Measurements from ENCODE around the gene DNAJC6. TPM values are rescaled to one million over a fixed set of nuclear protein-coding genes. Genes with fewer than 3 reads are reported as not detected.

Gene DNAJC6
- total RNA-seq, 4 donors from 2014 or later = 0.10 to 0.75 (median 0.36) TPM; not detected in 1

DNA sequence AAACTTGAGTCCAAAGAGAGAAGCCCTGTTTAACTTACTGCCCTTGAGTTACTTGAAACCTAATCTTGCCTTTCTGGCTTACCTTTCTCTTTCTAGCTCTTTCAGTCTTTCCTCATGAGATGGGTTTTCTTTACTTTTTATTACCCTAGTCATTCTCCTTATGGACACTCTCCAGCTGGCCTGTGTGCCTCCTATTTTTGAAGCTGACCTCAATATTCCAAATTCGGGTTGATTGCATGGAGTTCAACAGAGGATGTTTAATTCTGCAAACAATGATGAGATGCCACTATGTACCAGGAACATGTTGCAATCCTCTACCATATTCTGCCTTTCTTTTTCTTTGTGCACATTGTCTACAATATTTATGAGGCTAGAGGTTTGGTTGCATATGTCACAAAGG lies 20.7 kb downstream of the DNAJC6 start:
- no peaks in the 10 kb centered on the region for H3K27me3 ChIP-seq
- no peaks in the 10 kb centered on the region for H3K4me1 ChIP-seq
- ATAC-seq (no peak), DNase-seq (no peak)
- H3K9me3 ChIP-seq = no peaks in the 10 kb centered on the region
- TF ChIP-seq POLR2A (IDR thresholded peaks at IDR 0.05) = no peak
- TF ChIP-seq, protein P1, sequence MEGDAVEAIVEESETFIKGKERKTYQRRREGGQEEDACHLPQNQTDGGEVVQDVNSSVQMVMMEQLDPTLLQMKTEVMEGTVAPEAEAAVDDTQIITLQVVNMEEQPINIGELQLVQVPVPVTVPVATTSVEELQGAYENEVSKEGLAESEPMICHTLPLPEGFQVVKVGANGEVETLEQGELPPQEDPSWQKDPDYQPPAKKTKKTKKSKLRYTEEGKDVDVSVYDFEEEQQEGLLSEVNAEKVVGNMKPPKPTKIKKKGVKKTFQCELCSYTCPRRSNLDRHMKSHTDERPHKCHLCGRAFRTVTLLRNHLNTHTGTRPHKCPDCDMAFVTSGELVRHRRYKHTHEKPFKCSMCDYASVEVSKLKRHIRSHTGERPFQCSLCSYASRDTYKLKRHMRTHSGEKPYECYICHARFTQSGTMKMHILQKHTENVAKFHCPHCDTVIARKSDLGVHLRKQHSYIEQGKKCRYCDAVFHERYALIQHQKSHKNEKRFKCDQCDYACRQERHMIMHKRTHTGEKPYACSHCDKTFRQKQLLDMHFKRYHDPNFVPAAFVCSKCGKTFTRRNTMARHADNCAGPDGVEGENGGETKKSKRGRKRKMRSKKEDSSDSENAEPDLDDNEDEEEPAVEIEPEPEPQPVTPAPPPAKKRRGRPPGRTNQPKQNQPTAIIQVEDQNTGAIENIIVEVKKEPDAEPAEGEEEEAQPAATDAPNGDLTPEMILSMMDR (IDR thresholded peaks at IDR 0.05 in 4 of 5, conservative IDR thresholded peaks at IDR 0.05 in 1 of 5) = no peak
- H3K36me3 ChIP-seq = no peaks in the 10 kb centered on the region
- in situ Hi-C loops (cut with MboI; ENCODE audit: low sequenced_read_pairs in 4 of 4) (no loop called here), intact Hi-C loops (cut with DNase I; ENCODE audit: low total_unique reads) (no loop called here)
- H3K27ac ChIP-seq = no peak overlapping the region
- no peak overlapping the region for H3K4me3 ChIP-seq

DNA sequence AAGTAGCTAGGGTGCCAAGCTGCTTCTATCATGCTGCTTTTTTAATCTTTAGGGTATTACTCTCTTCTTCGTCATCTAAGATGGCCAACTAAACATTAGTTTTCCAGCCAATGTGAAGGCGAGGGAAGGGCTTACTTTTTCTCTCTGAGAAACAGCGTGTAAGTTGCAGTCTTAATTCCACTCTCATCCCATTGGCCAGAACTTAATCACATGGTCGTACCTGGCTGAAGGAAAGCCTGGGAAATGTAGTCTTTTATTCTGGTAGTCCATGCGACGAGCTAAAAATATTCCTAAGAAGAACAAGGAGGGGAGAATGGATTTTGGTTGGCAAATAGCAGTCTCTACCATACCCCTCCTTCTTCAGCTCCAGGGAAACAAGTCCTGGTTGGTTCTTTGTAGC lies 21.5 kb downstream of the DNAJC6 start:
- ATAC-seq (no peak), DNase-seq (no peak)
- intact Hi-C loops (cut with DNase I; ENCODE audit: low total_unique reads) (no loop called here), in situ Hi-C loops (cut with MboI; ENCODE audit: low sequenced_read_pairs in 4 of 4) (no loop called here)
- Histone ChIP-seq H3K4me3 (no peak overlapping the region), H3K27ac (no peak overlapping the region), H3K36me3 (no peaks in the 10 kb centered on the region), H3K27me3 (no peaks in the 10 kb centered on the region), H3K4me1 (no peaks in the 10 kb centered on the region), H3K9me3 (no peaks in the 10 kb centered on the region)
- no peak for TF ChIP-seq POLR2A (IDR thresholded peaks at IDR 0.05)
- TF ChIP-seq, protein P1 (IDR thresholded peaks at IDR 0.05 in 4 of 5, conservative IDR thresholded peaks at IDR 0.05 in 1 of 5) = no peak

DNA sequence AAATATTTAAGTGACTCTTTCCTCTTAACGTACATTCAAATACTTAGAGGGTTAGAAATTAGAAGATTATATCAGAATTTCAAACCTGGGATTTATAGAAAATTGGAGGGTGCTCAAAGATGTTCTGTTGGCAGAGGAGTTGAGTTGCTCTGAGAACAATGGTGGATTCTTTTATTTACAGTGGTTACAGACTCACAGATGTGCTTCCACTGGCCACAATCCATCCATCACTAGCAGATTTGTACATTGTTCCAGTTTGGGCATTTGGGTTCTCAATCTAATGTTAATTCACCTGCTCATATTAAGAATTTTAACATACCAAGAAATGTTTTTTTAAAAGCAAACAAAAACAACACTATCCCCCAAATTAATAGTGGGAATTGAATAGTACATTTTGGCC lies 23.5 kb downstream of the DNAJC6 start:
- no peaks in the 10 kb centered on the region for H3K4me1 ChIP-seq
- intact Hi-C loops (cut with DNase I; ENCODE audit: low total_unique reads) (no loop called here), in situ Hi-C loops (cut with MboI; ENCODE audit: low sequenced_read_pairs in 4 of 4) (no loop called here)
- H3K27me3 ChIP-seq = no peaks in the 10 kb centered on the region
- no peak overlapping the region for H3K27ac ChIP-seq
- ATAC-seq (no peak), DNase-seq (no peak)
- H3K36me3 ChIP-seq = no peaks in the 10 kb centered on the region
- H3K4me3 ChIP-seq = no peak overlapping the region
- TF ChIP-seq, protein P1 (IDR thresholded peaks at IDR 0.05 in 4 of 5, conservative IDR thresholded peaks at IDR 0.05 in 1 of 5) = no peak
- TF ChIP-seq POLR2A (IDR thresholded peaks at IDR 0.05) = no peak
- no peaks in the 10 kb centered on the region for H3K9me3 ChIP-seq

DNA sequence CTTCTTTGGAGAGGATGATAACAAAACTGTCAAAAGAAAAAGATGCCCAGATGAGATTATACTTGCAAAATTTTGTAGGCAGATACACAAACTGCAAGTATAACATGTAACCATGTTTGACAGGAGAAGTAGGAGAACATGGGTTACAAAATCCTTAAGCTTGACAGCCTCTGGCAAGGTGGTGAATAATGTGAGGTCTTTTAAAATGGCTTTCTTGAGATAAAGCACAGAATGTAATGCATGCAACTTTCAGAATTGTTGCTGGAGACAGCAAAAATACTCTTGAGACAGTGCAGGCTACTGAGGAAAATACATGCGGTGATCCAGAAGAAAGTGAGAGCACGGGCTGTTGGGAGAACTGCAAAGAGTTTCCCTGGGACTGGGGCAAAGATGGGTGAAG lies 24.7 kb downstream of the DNAJC6 start:
- no peaks in the 10 kb centered on the region for H3K9me3 ChIP-seq
- intact Hi-C loops (cut with DNase I; ENCODE audit: low total_unique reads) (no loop called here), in situ Hi-C loops (cut with MboI; ENCODE audit: low sequenced_read_pairs in 4 of 4) (no loop called here)
- no peak overlapping the region for H3K4me3 ChIP-seq
- no peaks in the 10 kb centered on the region for H3K27me3 ChIP-seq
- no peak for ATAC-seq
- no peaks in the 10 kb centered on the region for H3K4me1 ChIP-seq
- DNase-seq = no peak
- H3K36me3 ChIP-seq = no peaks in the 10 kb centered on the region
- TF ChIP-seq, protein P1 (IDR thresholded peaks at IDR 0.05 in 4 of 5, conservative IDR thresholded peaks at IDR 0.05 in 1 of 5) = no peak
- TF ChIP-seq POLR2A (IDR thresholded peaks at IDR 0.05) = no peak
- no peak overlapping the region for H3K27ac ChIP-seq

DNA sequence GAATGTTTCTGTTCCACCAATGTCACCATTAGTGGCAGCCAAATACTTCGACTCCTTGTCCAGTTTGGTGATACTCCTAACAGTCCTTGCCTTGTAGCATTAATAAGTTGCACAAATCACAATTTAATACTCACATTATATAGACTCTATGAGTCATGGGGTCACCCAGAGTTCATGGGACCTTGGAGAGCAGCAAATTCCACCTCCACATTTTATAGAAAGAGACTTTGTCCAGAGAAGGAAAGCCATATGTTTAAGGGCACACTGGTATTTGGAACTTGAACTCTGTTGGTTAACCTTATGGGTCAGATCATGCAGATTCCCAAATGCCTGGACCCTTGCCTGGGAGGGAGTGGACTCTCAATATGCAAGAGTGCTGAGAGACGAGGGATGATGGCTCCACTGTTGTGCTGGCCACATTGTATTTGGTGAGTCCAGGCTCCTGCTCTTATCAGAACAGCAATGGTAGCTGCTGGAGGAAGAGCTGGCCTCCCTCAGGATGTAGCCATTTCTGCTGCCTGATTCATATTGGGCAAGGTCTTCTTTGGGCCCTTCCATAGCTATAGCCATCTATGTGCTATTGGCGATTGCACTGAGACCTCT lies 30.6 kb downstream of the DNAJC6 start:
- no peak for TF ChIP-seq POLR2A (IDR thresholded peaks at IDR 0.05)
- TF ChIP-seq, protein P1 (IDR thresholded peaks at IDR 0.05 in 4 of 5, conservative IDR thresholded peaks at IDR 0.05 in 1 of 5) = no peak
- Histone ChIP-seq H3K36me3 (no peaks in the 10 kb centered on the region), H3K27ac (no peak overlapping the region), H3K4me1 (no peaks in the 10 kb centered on the region), H3K27me3 (no peaks in the 10 kb centered on the region), H3K4me3 (no peak overlapping the region), H3K9me3 (no peaks in the 10 kb centered on the region)
- no peak for DNase-seq
- intact Hi-C loops (cut with DNase I; ENCODE audit: low total_unique reads) = no loop called here
- in situ Hi-C loops (cut with MboI; ENCODE audit: low sequenced_read_pairs in 4 of 4) = no loop called here
- ATAC-seq = no peak
